ENCODE results near the gene LITAFD. TPM values are rescaled to one million over a fixed set of nuclear protein-coding genes. Genes with fewer than 3 reads are reported as not detected.
"Not testable (repeated sequence)": the region's sequence is repeated elsewhere in the genome, so short reads cannot be mapped to it uniquely, and the experiment has no call there.

LITAFD gene
- total RNA-seq, 1 donor from 2014 or later: not detected

GRCh38 chr16:8907096-8907495 is 24.9 kb downstream of the LITAFD start:
- intact Hi-C loops (cut with DNase I): no loop called here

DNA sequence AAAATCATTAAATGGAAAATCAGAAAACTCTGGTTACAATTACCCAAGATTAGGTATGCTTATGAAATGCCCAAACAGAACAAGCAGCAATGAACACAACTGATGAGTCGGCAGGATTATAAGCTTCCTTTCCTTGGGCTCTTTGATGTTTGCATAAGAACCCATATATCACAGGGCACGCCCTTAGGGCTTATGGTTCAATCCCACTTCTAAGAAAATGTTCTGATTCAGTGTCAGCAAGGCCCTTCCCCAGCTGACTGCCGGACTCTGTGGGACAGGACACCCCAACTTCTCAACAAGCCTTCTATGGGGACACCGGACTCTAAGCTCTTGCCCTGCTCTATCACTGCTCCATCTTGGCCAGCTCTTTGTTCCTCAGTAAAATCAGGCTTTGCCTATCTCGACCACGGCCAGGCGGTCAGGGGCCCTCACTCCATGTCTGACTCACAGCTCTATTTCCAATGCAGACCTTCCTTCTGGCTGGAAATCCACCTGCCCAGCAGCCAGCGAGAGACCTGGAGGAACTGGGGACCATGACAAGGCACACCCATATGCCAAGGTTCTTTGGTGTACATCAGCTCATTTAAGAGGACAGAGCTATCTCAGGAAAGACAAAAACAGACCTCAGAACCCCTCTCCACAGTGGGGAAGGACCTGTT is 26.8 kb downstream of the LITAFD start:
- DNase-seq (no peak), ATAC-seq (ENCODE audit: poor library complexity) (no peak)
- intact Hi-C loops (cut with DNase I): no loop called here

More at GRCh38 chr16:8907096-8907495, 24.9 kb downstream of the LITAFD start:
- ATAC-seq (ENCODE audit: poor library complexity) (no peak), DNase-seq (no peak)

DNA sequence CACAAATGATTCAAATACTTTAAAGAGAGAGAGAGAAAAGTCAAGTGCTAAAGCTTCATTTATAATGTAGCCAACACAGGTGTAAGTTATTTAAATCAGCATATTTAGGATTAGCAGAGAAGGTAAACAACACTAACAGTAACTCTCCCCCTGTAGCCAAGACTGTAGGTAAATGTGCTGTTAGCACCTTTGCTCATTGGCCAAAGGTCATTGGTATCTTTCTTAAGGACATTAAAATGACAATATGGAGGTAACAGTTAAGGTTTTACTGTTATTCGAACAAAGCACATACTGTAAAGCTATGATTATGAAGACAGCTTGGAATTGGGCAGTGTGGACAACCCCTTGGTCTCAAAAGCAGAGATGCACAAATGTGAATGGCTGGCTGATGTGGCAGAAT is 28.7 kb downstream of the LITAFD start:
- no peak for DNase-seq
- ATAC-seq (ENCODE audit: poor library complexity): no peak
- intact Hi-C loops (cut with DNase I): no loop called here

- no peak for ATAC-seq (ENCODE audit: poor library complexity)
- intact Hi-C loops (cut with DNase I): no loop called here
- no peak for DNase-seq
Measured at GRCh38 chr16:8912793-8913192, 30.6 kb downstream of the LITAFD start.

DNA sequence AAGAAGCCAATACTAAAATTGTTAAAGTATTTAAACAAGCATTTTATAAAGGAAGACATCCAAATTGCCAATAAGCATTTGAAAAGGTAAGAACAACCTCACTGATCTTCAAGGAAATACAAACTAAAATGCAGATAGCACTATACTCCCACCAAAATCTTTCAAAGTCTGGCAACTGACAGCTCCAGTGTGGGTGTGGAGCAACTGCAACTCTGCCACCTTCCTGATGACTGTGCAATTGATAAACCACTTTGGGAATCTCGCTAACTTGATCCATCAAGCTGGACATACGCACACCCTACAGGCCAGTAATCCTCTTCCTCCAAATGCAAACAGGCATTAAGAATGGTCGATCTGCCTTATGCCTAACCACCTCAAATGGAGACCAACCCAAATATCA is 31.9 kb downstream of the LITAFD start:
- ATAC-seq (ENCODE audit: poor library complexity) (no peak), DNase-seq (no peak)
- intact Hi-C loops (cut with DNase I): no loop called here

DNA sequence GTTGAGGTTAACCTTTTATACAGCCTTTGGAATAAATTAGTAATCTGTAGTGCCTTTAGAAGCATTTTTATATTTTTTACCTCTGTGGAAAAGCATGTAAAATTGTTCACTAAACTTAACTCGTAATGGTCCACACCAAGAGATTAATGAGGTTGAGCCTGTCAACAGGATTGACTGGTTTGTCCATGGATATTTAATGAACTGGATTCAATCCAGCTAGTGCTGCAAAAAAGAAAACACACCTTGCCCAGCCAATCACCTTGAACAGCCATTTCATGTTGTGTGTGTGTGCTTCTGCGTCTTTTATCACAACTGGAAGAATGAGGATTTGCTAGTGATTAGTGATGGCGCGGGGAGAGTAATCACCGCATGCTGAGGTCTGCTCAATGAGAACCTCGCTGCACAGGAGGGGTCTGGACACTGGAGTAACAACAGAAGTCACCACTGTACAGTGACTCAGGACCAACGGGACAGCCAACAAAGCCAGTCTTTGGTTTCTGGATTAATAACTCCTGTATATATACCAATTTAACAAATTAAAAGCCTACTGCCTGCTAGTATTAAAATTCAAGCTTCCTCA is 33.7 kb downstream of the LITAFD start:
- intact Hi-C loops (cut with DNase I): no loop called here
- no peak for ATAC-seq (ENCODE audit: poor library complexity)
- no peak for DNase-seq

- intact Hi-C loops (cut with DNase I): no loop called here
- DNase-seq (no peak), ATAC-seq (ENCODE audit: poor library complexity) (no peak)
Measured at GRCh38 chr16:8916541-8917225, 34.5 kb downstream of the LITAFD start.

- DNase-seq; intact Hi-C loops (cut with DNase I); ATAC-seq (ENCODE audit: poor library complexity): not testable (repeated sequence)
Measured at GRCh38 chr16:8917336-8917735, 35.2 kb downstream of the LITAFD start.

DNA sequence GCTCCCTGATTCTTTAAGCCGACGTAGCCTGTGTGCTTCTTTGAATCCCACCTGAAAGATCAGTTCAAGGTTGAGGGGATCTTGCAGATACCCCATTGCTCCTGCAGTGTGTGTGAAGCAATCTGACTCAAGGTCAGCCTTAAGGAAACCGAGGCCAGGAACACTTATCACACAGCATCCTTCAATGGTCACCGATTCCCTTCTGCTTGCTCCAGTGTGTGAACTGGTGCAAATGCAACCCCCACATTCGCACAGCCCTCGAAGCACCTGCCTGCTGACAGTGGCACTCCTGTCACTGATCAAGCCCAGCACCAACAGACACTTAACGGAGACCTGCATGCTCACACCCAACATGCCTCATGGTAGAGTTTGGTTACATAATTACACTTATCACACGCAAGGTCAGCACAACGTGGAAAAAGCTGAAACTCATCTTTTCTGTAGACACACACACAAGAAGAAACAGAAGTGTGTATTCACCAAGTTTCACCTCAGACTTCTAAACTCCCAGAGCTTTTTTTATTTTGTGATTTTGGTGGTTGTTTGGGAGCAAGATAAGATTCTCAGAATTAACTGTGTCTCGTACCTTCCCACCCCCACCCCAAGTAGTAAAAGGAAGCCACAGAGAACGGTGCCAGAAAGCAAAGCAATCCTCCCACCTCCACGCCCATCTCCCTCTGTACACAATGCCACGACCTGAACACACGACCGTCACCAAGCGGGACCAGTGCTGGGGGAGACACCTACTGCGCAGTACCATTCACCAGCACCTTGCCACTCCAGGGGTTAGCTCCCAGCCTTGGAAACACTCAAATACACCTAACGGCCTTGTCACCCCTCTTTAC is 37.2 kb downstream of the LITAFD start:
- intact Hi-C loops (cut with DNase I): no loop called here
- no peak for DNase-seq
- ATAC-seq (ENCODE audit: poor library complexity): no peak

DNA sequence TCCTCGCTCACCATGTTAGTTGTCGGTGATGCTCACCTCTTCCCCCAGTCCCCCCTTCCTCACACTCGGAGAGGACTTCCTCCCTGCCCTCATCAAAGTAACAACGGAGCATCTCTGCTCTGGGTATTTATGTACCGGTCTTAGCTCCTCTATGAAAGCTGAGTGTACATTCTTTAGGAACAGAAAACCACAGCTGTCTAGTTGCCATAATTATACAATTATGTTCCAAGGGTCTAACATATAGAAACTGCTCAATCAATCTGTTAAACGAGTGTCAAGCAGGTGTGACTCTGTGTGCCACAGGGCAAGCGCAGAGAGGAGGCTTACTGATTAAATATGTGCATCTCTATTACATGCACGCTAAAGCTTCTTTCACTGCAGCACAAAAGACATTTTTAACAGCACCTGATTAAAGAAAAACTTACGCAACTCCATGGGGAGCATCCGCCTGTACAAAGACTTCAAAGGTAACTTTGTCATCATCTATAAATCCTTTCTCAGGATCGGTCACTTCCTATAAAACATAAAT is 37.8 kb downstream of the LITAFD start:
- DNase-seq (no peak), ATAC-seq (ENCODE audit: poor library complexity) (no peak)
- intact Hi-C loops (cut with DNase I): no loop called here

DNA sequence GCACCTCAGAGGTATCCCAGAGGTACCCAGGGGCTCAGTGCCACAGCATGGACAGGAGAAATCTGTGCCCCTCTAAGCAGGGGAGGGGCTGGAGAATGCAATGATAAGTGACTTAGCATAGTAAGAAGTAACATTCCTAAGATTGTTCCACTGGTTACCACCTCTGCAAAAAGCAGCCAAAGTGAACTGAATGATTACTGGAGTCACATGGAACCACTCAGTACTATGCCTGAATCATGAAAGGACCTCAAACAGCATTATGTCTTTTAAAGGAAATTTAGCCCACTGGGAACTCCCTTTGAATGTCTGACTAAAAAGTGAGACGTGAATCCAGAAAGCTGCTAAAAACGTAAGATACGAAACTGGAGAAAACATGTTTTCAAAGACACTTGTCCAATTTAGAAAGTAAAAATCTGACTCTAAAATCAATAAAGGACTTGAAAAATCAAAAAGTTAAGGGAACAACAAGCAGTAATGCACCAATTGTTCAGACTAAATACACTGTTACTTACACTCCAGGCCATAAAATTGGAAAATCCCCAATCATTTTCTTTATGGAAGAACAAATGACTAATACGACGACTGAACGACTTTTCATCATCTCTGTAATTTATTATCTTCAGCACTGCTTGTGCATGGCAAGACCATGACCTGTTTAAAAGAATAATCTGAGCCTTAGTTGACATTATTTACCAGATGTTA is 38.6 kb downstream of the LITAFD start:
- DNase-seq: no peak
- intact Hi-C loops (cut with DNase I): no loop called here
- no peak for ATAC-seq (ENCODE audit: poor library complexity)

GRCh38 chr16:8921347-8921984 is 39.3 kb downstream of the LITAFD start:
- DNase-seq: no peak
- intact Hi-C loops (cut with DNase I): no loop called here

GRCh38 chr16:8923199-8923598 is 41.0 kb downstream of the LITAFD start:
- no peak for DNase-seq
- no peak for ATAC-seq (ENCODE audit: poor library complexity)
- intact Hi-C loops (cut with DNase I): no loop called here

More at GRCh38 chr16:8921347-8921984, 39.3 kb downstream of the LITAFD start:
- no peak for ATAC-seq (ENCODE audit: poor library complexity)

DNA sequence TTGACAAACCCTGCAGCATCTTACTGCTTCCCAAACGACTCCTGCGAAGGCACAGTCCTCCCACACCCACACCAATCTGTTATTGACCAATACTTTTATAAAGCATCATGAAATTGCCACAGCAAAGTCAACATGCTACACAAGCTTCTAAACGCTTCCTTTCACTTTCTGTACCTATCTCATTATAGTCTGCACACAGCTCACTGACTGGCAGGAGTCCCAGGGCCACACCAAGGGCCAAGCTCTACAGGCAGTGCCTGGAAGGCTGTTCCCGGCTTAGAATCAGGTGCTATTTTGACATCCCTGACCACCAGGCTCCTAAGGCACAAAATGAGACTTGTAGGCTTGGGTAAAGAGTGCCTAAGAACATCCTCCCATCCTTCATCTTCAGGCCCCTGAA is 42.1 kb downstream of the LITAFD start:
- ATAC-seq (ENCODE audit: poor library complexity): peak; percentile 83
- peak; percentile 73 for DNase-seq
- intact Hi-C loops (cut with DNase I): no loop called here

DNA sequence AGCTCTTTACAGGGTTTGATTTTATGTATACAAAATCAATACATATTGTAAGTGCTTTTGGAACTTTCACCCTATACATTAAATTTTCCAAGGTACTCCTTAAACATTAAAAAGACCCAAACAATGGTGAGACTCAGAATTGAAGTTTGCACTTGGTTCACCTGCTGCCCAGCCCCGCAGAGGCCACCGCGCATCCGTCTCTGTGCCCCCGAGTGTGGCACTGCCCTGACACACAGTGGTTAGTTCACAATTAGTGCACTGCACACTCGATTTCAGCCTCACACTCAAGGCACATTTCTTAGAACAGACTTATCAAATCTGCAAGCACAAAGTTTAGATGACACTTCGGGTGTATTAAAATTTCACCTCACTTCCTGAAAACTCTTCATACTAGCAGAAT is 43.3 kb downstream of the LITAFD start:
- ATAC-seq (ENCODE audit: poor library complexity) (no peak), DNase-seq (no peak)
- intact Hi-C loops (cut with DNase I): no loop called here

GRCh38 chr16:8926827-8927226 is 44.7 kb downstream of the LITAFD start:
- DNase-seq (no peak), ATAC-seq (ENCODE audit: poor library complexity) (no peak)
- intact Hi-C loops (cut with DNase I): no loop called here

DNA sequence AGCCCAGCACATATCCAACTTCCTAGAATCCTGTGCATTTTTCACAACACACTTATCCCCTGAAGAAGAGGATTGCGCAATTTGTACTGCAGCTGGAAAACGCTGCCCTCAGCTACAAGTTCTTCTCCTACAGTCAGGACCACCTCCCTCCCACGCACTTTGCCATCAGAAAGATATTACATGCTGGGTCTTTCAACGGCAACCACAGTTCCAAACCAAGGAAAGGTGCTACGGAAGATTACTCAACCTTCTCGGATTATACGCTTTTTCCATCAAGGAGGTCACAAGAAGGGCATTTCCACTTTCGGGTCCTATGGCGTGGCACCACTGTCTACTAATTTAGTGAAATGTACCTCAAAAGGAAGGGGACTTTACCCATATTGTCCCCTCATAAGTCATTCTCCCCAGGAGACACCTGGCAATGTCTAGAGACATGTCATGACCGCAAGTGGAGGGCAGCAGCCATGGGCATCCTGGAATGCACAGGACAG is 46.4 kb downstream of the LITAFD start:
- intact Hi-C loops (cut with DNase I): no loop called here
- ATAC-seq (ENCODE audit: poor library complexity) (peak; percentile 54), DNase-seq (no peak)
